ENCODE measurements around the gene MAP2K5. TPM values are rescaled to one million over a fixed set of nuclear protein-coding genes. Genes with fewer than 3 reads are reported as not detected.

The MAP2K5 gene
- total and polyA plus RNA-seq, 10 of the 15 experiments (the other 5 are each of a cell fraction or from before 2014, with no cell fraction given) = 1.3 to 19.4 (median 9.6) TPM

GRCh38 chr15:67803299-67803698 is 260.8 kb downstream of the MAP2K5 start:
- no peaks in the 10 kb centered on the region for H3K79me2 ChIP-seq (ENCODE audit: control insufficient read depth, insufficient read depth, low read length)
- no peak for TF ChIP-seq FOS (IDR thresholded peaks at IDR 0.05; ENCODE audit: borderline replicate concordance, extremely low read depth, insufficient read length)
- no peak for TF ChIP-seq ZNF687 (IDR thresholded peaks at IDR 0.05)
- TF ChIP-seq NR2C1 (IDR thresholded peaks at IDR 0.05) = no peak
- TF ChIP-seq ZNF384 (IDR thresholded peaks at IDR 0.05; ENCODE audit: borderline replicate concordance, low read depth, low read length) = no peak
- no peak for TF ChIP-seq CHD1 (IDR thresholded peaks at IDR 0.05; ENCODE audit: low read depth, low read length)
- no peak for TF ChIP-seq PML (IDR thresholded peaks at IDR 0.05; ENCODE audit: low read length)
- no peak for TF ChIP-seq TCF3 (IDR thresholded peaks at IDR 0.05; ENCODE audit: borderline replicate concordance, insufficient read depth, low read depth, low read length)
- no peak for TF ChIP-seq ZBTB4 (CRISPR knock-in tag; IDR thresholded peaks at IDR 0.05)
- no peak for TF ChIP-seq BCL3 (IDR thresholded peaks at IDR 0.05; ENCODE audit: borderline replicate concordance, insufficient read depth, low read depth, low read length, poor library complexity, severe bottlenecking)
- no peak for TF ChIP-seq YBX1 (IDR thresholded peaks at IDR 0.05)
- no peak for TF ChIP-seq STAT3 (IDR thresholded peaks at IDR 0.05; ENCODE audit: low read depth, low read length)
- TF ChIP-seq JUNB (IDR thresholded peaks at IDR 0.05) = no peak
- H3K27ac ChIP-seq (ENCODE audit: control insufficient read depth, insufficient read depth) = no peak overlapping the region
- DNase-seq (ENCODE audit: low read depth, low spot score) (no peak), ATAC-seq (no peak), FAIRE-seq (no peak)
- H4K20me1 ChIP-seq (ENCODE audit: control insufficient read depth, insufficient read depth) = no peaks in the 10 kb centered on the region
- intact Hi-C loops (cut with micrococcal nuclease; ENCODE audit: unreplicated experiment) (no loop called here), in situ Hi-C loops (cut with MboI) (no loop called here)
- ChIA-PET SMC1A (ENCODE audit: uncharacterized antibody, unreplicated experiment) (no interaction called here), CTCF (no interaction called here), RAD21 (ENCODE audit: unreplicated experiment) (no interaction called here), POLR2A (no interaction called here)
- no peak overlapping the region for H3K4me2 ChIP-seq (ENCODE audit: control insufficient read depth, insufficient read depth)
- no peaks in the 10 kb centered on the region for H3K27me3 ChIP-seq (replicated peaks in 1 of 2; ENCODE audit: control insufficient read depth in 2 of 2, insufficient read depth in 2 of 2, low read length in 1 of 2)
- no TSS peak for BruUV-seq (replicated peaks)
- no peaks in the 10 kb centered on the region; a peak in 2 of 4 replicates for H3K36me3 ChIP-seq (ENCODE audit: control insufficient read depth in 2 of 2, insufficient read depth in 2 of 2, low read length in 1 of 2)
- no peak overlapping the region for H2AFZ ChIP-seq (ENCODE audit: control insufficient read depth, low read depth, low read length)
- H3K9ac ChIP-seq (ENCODE audit: control insufficient read depth, insufficient read depth, low read length) = no peak overlapping the region
- no peak overlapping the region for H3K4me3 ChIP-seq
- 32% methylated on average over 3 of the region's 3 CpGs for WGBS (ENCODE audit: insufficient coverage, insufficient replicate concordance, low lambda C conversion rate, missing lambda C conversion rate)
- H3K4me1 ChIP-seq (ENCODE audit: control insufficient read depth, insufficient read depth, low read length) = peaks cover 5% of the 10 kb centered on the region
- no peaks in the 10 kb centered on the region for H3K9me3 ChIP-seq (replicated peaks; ENCODE audit: control insufficient read depth, insufficient read depth, low read length)

All from GM12878 (cell line).